B cell (primary cell): Measurements from ENCODE around the gene PALD1. TPM values are rescaled to one million over a fixed set of nuclear protein-coding genes. Genes with fewer than 3 reads are reported as not detected.

Experiments used
- ATAC-seq: fragments of 200-7000 bp; cut with Tn5 transposase; one replicate; pipeline ENCODE4 v1.10.0; 2021; ENCODE audit warnings: low read depth, mild to moderate bottlenecking, moderate number of reproducible peaks, moderate library complexity
- CTCF ChIA-PET: fragments of 350-600 bp; sonication (Branson Sonifier 250); formaldehyde crosslinking; loops from one replicate; lab custom pipeline; 2021; ENCODE audit warnings: antibody characterized with exemption, inconsistent platforms; lab: Charles Lee
- POLR2A ChIA-PET: fragments of 350-600 bp; sonication (Branson Sonifier 250); formaldehyde crosslinking; loops from one replicate; lab custom pipeline; 2021; ENCODE audit warnings: antibody characterized with exemption; lab: Charles Lee
- DNase-seq: peaks from one replicate; pipeline ENCODE4 v3.0.0; 2013
- H2AFZ ChIP-seq: 2 replicates; pipeline ENCODE4 v1.6.1; 2012; ENCODE audit warnings: mild to moderate bottlenecking, low read depth, low read length; ENCODE audit not compliant: insufficient read depth, poor library complexity, severe bottlenecking
- H3K27ac ChIP-seq, 2 donors: 1 replicate in 1 of 2; 2 replicates in 1 of 2; pipeline ENCODE4 v1.5.1; 2012 to 2013; ENCODE audit warnings: low read length in 2 of 2, mild to moderate bottlenecking in 2 of 2, moderate library complexity in 1 of 2
- H3K27me3 ChIP-seq, 4 experiments: fragments of 200-600 bp in 1 of 4; sonication (generic) in 1 of 4; replicated peaks in 1 of 4; 1 replicate in 2 of 4; 2 replicates in 2 of 4; pipeline versions ENCODE4 v1.6.1 to v1.7.0; 2013 to 2016; ENCODE audit warnings: low read length in 3 of 4, mild to moderate bottlenecking in 2 of 4, mixed read lengths in 1 of 4, moderate library complexity in 1 of 4; ENCODE audit not compliant: insufficient read depth in 4 of 4, control insufficient read depth in 3 of 4; ENCODE audit errors: control extremely low read depth in 1 of 4
- H3K36me3 ChIP-seq, 2 experiments: replicated peaks in 1 of 2; 1 replicate in 1 of 2; 2 replicates in 1 of 2; pipeline versions ENCODE4 v1.6.1 to v1.7.1; 2013; ENCODE audit warnings: low read length in 1 of 2; ENCODE audit not compliant: insufficient read depth in 2 of 2, control insufficient read depth in 1 of 2; ENCODE audit errors: control extremely low read depth in 1 of 2, extremely low read depth in 1 of 2
- H3K4me1 ChIP-seq, 2 donors: fragments of 200-600 bp in 1 of 2; sonication (generic) in 1 of 2; 1 replicate in 1 of 2; 2 replicates in 1 of 2; pipeline versions ENCODE4 v1.5.1 to v1.6.1; 2013 to 2017; ENCODE audit warnings: low read length in 2 of 2; ENCODE audit not compliant: control insufficient read depth in 2 of 2, insufficient read depth in 2 of 2
- H3K4me2 ChIP-seq: replicated peaks from 2 replicates; pipeline ENCODE3; 2012; ENCODE audit warnings: mild to moderate bottlenecking, low read depth, low read length; ENCODE audit not compliant: poor library complexity, severe bottlenecking
- H3K4me3 ChIP-seq, 5 experiments: fragments of 200-600 bp in 1 of 5; sonication (generic) in 1 of 5; 1 replicate in 3 of 5; 2 replicates in 2 of 5; pipeline versions ENCODE4 v1.5.1 to v1.7.0; 2011 to 2016; ENCODE audit warnings: low read length in 4 of 5, mild to moderate bottlenecking in 4 of 5, low read depth in 2 of 5, control low read depth in 1 of 5, moderate library complexity in 1 of 5; ENCODE audit not compliant: insufficient read depth in 1 of 5; ENCODE audit errors: control extremely low read depth in 1 of 5, extremely low read depth in 1 of 5
- H3K79me2 ChIP-seq: fragments of 200-600 bp; sonication (generic); one replicate; pipeline ENCODE4 v1.6.0; 2016; ENCODE audit warnings: low read length; ENCODE audit not compliant: control insufficient read depth, insufficient read depth
- H3K9ac ChIP-seq: fragments of 200-600 bp; sonication (generic); 2 replicates; pipeline ENCODE4 v1.6.1; 2017; ENCODE audit warnings: mild to moderate bottlenecking, low read length, moderate library complexity
- H3K9me3 ChIP-seq, 3 donors: one replicate each; pipeline versions ENCODE4 v1.6.1 to v1.7.1; 2013; ENCODE audit warnings: low read length in 2 of 3; ENCODE audit not compliant: control insufficient read depth in 2 of 3, insufficient read depth in 1 of 3; ENCODE audit errors: control extremely low read depth in 1 of 3
- H4K20me1 ChIP-seq: 2 replicates; pipeline ENCODE4 v1.6.0; 2012; ENCODE audit warnings: mild to moderate bottlenecking, low read length; ENCODE audit not compliant: insufficient read depth, control insufficient read depth, poor library complexity, severe bottlenecking
- H3K27ac Mint-ChIP-seq: one replicate; pipeline ENCODE4 v1.8.0; 2021; ENCODE audit warnings: mixed read lengths
- H3K27me3 Mint-ChIP-seq: one replicate; pipeline ENCODE4 v1.8.0; 2021; ENCODE audit warnings: mixed read lengths
- H3K4me1 Mint-ChIP-seq: one replicate; pipeline ENCODE4 v1.8.0; 2021; ENCODE audit warnings: mixed read lengths
- H3K4me3 Mint-ChIP-seq: one replicate; pipeline ENCODE4 v1.8.0; 2021; ENCODE audit warnings: mixed read lengths
- H3K9me3 Mint-ChIP-seq: one replicate; pipeline ENCODE4 v1.8.0; 2022; ENCODE audit warnings: mixed read lengths; ENCODE audit not compliant: insufficient read depth
- EZH2 ChIP-seq: IDR thresholded peaks from 2 replicates; pipeline ENCODE4 v1.6.1; 2012; ENCODE audit warnings: borderline replicate concordance, low read depth, mild to moderate bottlenecking, moderate library complexity, low read length; ENCODE audit not compliant: insufficient read depth, poor library complexity, severe bottlenecking
- WGBS: methylation state at CpG from one replicate; pipeline ENCODE4 v1.1.5; 2013; ENCODE audit warnings: missing lambda C conversion rate; ENCODE audit not compliant: insufficient coverage; 5-methylcytosine and 5-hydroxymethylcytosine counted together
- intact Hi-C: fragments of 100-400 bp; cut with micrococcal nuclease; formaldehyde crosslinking; loops from one replicate; pipeline ENCODE4 v1.10.0; 2022
- polyA plus RNA-seq: library from polyadenylated mRNA; depleted of rRNA; stranded (reverse); fragments of >200 nt; gene quantifications from 2 replicates; pipeline ENCODE4 v1.2.3, GENCODE V29; 2012
- total RNA-seq, 2 donors: library from RNA; stranded (reverse); fragments of 120-200 nt in 1 of 2; gene quantifications; 1 replicate in 1 of 2; 2 replicates in 1 of 2; pipeline versions ENCODE4 v1.2.3 to v1.2.4, GENCODE V29; 2013 to 2022
- TF ChIP-seq, protein P1 (sequence below): fragments of 200-600 bp; IDR thresholded peaks from one replicate; pipeline ENCODE4 v1.8.0; 2022; ENCODE audit warnings: antibody characterized with exemption, mild to moderate bottlenecking

PALD1 gene
- total and polyA plus RNA-seq, 2 donors (not counting 1 experiment from before 2014, with no cell fraction given), result 2.2 to 2.8 TPM

GRCh38 chr10:70462349-70462984, 16.1 kb upstream of the PALD1 start:
- peaks cover 12% of the 10 kb centered on the region in 2 donors for H3K4me1 ChIP-seq
- H2AFZ ChIP-seq, result no peak overlapping the region
- no peak overlapping the region for H3K27ac ChIP-seq
- H3K27me3 ChIP-seq, result peaks cover 0 to 21% (median 10%) of the 10 kb centered on the region in 4 experiments
- H3K79me2 ChIP-seq, result no peaks in the 10 kb centered on the region
- no peak for TF ChIP-seq EZH2
- TF ChIP-seq, protein P1, sequence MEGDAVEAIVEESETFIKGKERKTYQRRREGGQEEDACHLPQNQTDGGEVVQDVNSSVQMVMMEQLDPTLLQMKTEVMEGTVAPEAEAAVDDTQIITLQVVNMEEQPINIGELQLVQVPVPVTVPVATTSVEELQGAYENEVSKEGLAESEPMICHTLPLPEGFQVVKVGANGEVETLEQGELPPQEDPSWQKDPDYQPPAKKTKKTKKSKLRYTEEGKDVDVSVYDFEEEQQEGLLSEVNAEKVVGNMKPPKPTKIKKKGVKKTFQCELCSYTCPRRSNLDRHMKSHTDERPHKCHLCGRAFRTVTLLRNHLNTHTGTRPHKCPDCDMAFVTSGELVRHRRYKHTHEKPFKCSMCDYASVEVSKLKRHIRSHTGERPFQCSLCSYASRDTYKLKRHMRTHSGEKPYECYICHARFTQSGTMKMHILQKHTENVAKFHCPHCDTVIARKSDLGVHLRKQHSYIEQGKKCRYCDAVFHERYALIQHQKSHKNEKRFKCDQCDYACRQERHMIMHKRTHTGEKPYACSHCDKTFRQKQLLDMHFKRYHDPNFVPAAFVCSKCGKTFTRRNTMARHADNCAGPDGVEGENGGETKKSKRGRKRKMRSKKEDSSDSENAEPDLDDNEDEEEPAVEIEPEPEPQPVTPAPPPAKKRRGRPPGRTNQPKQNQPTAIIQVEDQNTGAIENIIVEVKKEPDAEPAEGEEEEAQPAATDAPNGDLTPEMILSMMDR, result no peak
- no peak overlapping the region for H3K4me3 ChIP-seq
- Mint-ChIP-seq H3K27me3 (peaks cover 19% of the 10 kb centered on the region), H3K9me3 (no peaks in the 10 kb centered on the region), H3K27ac (no peak overlapping the region), H3K4me3 (no peak overlapping the region), H3K4me1 (peaks cover 14% of the 10 kb centered on the region)
- DNase-seq, result no peak
- H4K20me1 ChIP-seq, result no peaks in the 10 kb centered on the region
- intact Hi-C loops, result loop anchor here (5.0 kb wide), 1 partner anchor 50 kb away; no protein-coding TSS in a partner anchor
- no peak for ATAC-seq
- H3K4me2 ChIP-seq, result no peak overlapping the region
- CTCF ChIA-PET, result interaction anchor here (0.7 to 6.3 kb wide), 22 partner anchors 10 to 417 kb away, joined by 3 to 162 read pairs (median 12); partner anchors contain the start of genes LRRC20 and PALD1
- H3K36me3 ChIP-seq, result no peaks in the 10 kb centered on the region
- H3K9ac ChIP-seq, result no peak overlapping the region
- WGBS, result 57% methylated on average over 2 of the region's 4 CpGs
- peaks cover 0 to 4% (median 0%) of the 10 kb centered on the region in 3 donors for H3K9me3 ChIP-seq
- POLR2A ChIA-PET, result no interaction called here

- ATAC-seq (no peak), DNase-seq (no peak)
- Mint-ChIP-seq H3K27ac (no peak overlapping the region), H3K27me3 (peaks cover 8% of the 10 kb centered on the region), H3K4me3 (no peak overlapping the region), H3K4me1 (peaks cover 3% of the 10 kb centered on the region), H3K9me3 (no peaks in the 10 kb centered on the region)
- POLR2A ChIA-PET, result interaction anchor here (0.8 kb wide), 1 partner anchor 458 kb away, joined by 3 read pairs; no protein-coding TSS in a partner anchor
- 93% methylated on average over 2 of the region's 4 CpGs for WGBS
- Histone ChIP-seq H3K27ac (no peak overlapping the region), H2AFZ (no peak overlapping the region), H3K4me1 (no peaks in the 10 kb centered on the region), H3K4me2 (no peak overlapping the region), H4K20me1 (no peaks in the 10 kb centered on the region), H3K4me3 (no peak overlapping the region), H3K9ac (no peak overlapping the region), H3K79me2 (no peaks in the 10 kb centered on the region), H3K36me3 (no peaks in the 10 kb centered on the region), H3K9me3 (no peaks in the 10 kb centered on the region), H3K27me3 (peaks cover 0 to 3% (median 0%) of the 10 kb centered on the region in 4 experiments)
- TF ChIP-seq EZH2, result no peak
- TF ChIP-seq, protein P1, result no peak
- intact Hi-C loops, result no loop called here
- CTCF ChIA-PET, result interaction anchor here (0.7 to 6.3 kb wide), 5 partner anchors 12 to 84 kb away, joined by 3 to 162 read pairs (median 4); no protein-coding TSS in a partner anchor
Observed at GRCh38 chr10:70465278-70465677, 13.3 kb upstream of the PALD1 start.
